Effector CD4-positive, alpha-beta T cell (primary cell): ENCODE results near the gene LTA4H.

Experiments used
- DNase-seq: peaks from one replicate; pipeline ENCODE4 v3.0.0-alpha.2; 2020

Gene LTA4H

DNA sequence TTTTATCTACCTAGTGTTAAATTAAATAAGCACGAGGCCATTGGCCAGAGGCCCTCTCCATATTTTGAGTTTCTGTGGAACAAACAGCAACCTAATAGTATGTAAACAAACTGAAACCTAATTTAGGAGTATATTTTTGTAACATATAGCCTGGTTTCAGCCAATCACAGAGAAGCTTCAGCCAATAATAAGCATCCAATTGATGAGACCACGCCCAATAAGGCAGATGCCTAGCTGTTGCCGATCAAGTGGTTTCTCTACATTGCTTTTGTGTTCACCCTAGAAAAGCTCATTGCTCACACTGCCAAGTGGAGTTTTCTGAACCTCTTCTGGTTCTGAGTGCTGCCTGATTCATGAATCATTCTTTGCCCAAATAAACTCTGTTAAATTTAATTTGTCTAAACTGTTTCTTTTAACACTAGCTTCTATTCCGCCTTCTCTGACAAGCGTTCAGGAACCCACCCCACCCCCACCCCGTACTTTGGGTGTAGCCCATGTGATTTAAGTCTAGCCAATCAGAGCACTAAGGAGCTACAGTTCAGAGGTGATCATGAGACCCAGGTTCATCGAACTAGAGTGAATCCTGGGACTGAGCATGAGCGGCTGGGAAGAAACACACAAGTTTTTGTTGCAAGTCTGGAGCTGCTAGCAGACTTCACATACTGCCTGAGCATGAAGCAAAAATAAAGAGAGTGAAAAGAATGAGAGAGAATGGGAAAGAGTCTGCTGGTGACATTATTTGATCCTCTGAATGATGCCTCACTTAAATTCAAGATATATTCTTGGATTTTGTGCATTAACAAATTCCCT, 21.5 kb upstream of the LTA4H start:
- DNase-seq, result no peak

- DNase-seq, result no peak
Measured at GRCh38 chr12:96054244-96054610, 18.8 kb upstream of the LTA4H start.

- no peak for DNase-seq
Measured at GRCh38 chr12:96053476-96054243, 18.3 kb upstream of the LTA4H start.

- no peak for DNase-seq
Measured at GRCh38 chr12:96051756-96052485, 16.5 kb upstream of the LTA4H start.

GRCh38 chr12:96050139-96050538, 14.8 kb upstream of the LTA4H start:
- DNase-seq, result no peak

DNA sequence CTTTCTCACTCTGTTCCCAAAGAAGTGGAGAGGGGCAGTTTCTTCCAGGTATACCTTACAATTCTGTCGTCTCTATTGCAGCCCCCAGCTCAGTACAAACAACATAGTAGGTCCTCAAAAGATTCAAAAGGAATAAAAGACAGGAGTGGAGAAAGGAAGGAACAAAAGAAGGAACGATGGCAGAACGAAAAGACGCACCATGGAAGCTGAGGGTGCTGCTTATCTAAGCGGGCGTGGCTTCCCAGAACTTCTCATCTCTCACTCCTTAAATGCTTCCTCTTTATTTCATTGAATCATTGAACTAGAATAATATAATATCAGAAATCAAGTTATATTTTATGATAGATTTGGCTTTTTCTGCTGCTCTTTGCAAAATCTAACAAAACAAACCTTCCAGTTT, 13.7 kb upstream of the LTA4H start:
- DNase-seq, result no peak

GRCh38 chr12:96048393-96048969, 13.1 kb upstream of the LTA4H start:
- DNase-seq, result no peak

DNA sequence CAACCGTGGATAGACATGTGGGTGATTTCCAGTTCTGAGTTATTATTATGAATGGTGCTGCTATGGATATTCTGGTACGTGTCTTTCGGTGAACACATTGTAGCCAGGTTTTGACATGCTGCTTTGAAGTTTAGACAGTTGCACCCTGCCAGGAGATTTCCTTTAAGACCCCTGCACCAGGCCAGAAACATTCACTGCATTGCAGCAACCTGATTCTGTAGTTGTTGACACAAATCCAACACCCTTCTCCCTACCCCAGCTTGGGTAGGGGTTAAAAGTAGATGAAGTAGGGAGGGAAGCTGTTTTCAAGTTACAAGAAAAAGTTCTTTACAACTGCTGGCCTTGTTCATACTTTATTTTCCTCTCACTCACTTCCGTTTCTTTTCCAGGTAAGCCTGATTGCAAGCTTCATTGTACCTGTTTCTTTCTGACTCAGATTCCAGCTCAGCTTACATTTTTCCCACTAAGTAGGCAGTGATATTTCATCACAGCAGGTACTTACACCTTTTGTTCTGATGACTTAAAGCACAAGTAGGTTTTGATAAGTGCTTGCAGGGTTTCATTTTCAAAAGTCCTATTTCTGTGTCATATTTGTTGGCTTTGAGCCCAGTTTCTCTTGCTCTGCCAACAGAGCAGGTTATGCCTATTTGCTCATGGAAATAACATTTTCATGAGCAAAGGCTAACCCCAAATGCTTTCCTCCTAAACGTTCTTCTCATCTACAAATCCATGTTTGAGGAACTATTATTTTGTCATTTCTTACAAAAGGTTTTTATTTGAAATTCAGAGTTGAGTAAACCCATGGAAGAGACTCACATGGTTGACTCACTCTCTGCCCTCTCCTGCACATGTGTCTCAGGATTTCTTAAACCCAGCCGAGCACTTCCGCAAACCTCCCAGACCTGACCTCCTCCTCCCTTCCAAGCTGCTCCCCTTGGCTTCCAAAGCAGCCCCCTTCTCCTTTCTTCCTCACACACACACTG, 12.1 kb upstream of the LTA4H start:
- no peak for DNase-seq

DNA sequence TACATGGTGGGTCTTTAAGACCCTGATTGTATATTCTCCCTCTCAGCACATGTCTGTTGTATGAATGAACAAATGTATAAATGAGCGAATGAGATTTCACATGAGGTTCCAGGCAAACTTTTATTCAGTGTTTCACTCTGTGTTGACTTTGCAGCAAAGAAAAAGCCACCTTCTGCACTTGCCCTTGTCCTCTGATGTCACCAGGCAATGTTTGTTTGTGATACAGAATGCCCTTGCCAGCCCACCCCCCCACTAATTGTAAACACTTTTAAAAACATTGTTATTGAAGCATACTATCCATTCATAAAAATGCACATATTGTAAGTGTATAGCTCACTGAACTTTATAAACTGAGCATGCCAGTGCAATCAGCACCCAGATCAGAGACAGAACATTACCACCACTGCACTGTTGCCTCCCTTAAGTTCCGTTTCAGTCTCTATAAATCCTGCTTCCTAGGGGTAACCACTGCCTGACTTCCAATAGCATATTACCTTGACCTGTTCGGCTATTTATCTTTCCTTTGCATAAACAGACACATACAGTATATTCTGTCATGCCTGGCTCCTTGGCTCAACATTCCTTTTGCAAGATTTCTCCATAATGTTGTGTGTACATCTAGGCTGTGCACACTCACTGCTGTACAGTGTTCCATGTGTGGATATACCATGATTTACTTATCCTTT, 11.3 kb upstream of the LTA4H start:
- DNase-seq, result no peak

- no peak for DNase-seq
Measured at GRCh38 chr12:96045566-96045965, 10.2 kb upstream of the LTA4H start.

DNA sequence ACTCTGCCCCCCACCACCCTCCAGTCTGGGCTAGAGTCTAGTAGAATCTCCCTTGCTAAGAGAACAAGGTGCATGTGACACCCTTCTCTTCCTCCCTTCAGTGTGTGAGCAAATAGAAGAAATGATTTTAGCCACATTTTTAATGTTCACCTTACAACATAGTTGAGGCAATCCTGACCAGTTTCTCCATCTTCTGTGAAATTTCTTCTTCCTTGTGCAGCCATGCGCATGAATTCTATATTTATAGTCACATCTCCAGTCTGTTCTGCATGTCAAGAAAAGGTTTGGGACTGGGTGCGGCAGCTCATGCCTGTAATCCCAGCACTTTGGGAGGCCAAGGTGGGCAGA, 9.5 kb upstream of the LTA4H start:
- no peak for DNase-seq

- DNase-seq, result no peak
Measured at GRCh38 chr12:96044017-96044942, 8.9 kb upstream of the LTA4H start.

DNA sequence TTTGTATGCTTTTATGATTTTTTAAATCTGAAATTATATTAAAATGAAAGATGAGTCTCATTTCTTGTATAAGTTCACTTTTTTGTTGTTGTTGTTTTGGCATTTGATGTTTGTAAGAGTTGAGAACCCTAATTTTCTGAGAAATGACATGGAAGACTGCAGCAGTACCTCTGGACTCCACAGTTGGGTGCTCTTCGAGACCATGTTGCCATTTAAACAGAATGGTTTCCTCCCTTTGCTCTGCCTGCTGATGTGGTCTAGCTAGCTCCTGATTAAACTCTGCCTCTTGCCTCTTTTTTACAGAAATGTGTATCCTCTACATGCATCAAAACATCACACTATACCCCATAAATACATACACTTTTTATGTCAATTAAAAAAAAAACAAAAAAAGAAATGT, 5.8 kb upstream of the LTA4H start:
- DNase-seq, result no peak

- no peak for DNase-seq
Measured at GRCh38 chr12:96040305-96041133, 5.1 kb upstream of the LTA4H start.

DNA sequence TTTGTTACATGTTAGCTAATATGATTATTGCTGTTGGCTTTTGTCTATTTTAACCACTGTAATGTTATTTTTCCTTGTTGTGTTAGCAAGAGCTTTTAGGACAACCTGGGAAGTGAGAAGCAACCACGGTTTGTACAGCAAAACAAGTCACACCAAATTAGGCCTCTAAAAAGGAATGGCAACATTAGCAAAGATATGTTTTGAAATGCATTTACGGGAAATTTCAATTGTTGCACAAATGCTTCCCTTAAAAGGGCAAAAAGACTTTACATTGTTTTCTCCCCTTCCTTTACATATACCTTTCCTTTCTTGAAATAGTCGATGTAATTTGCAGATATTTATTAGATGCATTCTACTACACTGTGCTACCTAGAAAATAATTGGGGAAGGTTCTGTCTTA, 4.1 kb upstream of the LTA4H start:
- no peak for DNase-seq

DNA sequence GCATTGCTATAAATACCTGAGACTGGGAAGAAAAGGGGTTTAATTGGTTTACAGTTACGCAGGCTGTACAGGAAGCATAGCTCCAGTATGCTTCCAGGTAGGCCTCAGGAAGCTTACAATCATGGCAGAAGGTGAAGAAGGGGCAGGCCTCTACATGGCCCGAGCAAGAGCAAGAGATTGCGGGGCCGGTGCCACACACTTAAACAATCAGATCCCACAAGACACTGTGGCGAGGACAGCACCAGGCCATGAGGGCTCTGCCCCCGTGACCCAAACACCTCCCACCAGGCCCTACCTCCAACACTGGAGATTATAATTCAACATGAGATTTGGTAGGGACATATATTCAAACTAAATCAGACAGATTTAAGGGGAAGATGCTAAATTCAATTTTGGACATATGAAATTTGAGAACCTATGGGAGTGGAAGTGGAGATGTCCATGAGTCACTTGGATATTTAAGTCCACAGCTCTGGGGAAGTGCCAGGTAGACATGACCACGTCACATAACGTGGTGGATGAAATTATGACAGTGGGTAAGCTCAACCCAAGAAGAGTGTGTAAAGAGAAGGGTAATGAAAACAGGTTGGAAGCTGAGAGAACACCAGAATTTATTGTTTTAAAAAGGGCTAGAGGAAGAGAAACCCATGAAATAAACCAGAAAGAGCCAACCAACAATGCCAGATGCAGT, 1.5 kb upstream of the LTA4H start:
- no peak for DNase-seq

DNA sequence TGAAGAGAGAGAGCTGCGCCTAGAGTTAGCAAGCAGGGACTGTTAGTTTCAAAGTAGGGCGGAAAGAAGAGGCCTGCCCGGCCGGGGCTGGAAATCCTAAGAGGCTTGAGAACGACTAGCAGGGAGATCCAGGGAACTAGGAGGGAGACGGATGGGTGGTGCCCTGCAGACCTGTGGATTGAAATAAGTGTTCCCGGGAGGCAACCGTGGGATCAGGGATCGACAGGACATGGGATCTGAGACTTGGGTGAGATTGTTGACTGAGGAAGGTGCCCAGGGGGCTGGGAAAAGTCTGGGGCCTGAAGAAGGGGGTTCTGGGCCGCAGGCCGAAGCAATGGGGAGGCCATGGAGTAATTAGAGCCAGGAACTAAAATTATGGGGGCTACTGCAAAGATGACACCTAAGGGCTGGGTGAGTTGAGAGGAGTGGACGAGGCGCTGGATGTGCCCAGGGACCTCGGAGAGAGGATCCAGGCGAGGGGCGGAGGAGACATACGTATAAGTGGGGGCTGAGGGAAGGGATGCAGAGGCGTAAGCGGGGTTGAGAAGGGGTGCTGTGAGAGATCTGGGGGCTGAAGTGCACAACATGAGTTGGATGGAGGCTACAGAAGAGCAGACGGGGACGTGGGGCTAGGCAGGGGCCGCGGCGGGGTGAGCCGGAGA, 635 bp downstream of the LTA4H start:
- no peak for DNase-seq
